ENCODE results near the gene DPYSL3.

GRCh38 chr5:147441191-147441695, 68.6 kb downstream of the DPYSL3 start:
- TF ChIP-seq CTCF (optimal IDR thresholded peaks at IDR 0.05 in 1 of 3, IDR thresholded peaks at IDR 0.05 in 1 of 3, conservative IDR thresholded peaks at IDR 0.05 in 1 of 3; ENCODE audit: extremely low read depth in 1 of 3, insufficient read depth in 2 of 3, low read length in 3 of 3) (no peak), EZH2 (IDR thresholded peaks at IDR 0.05; ENCODE audit: low read length) (no peak)
